Measurements from ENCODE around the gene ANXA10. TPM values are rescaled to one million over a fixed set of nuclear protein-coding genes. Genes with fewer than 3 reads are reported as not detected.

Gene ANXA10
- total and polyA plus RNA-seq, 2 donors (not counting 3 experiments of a cell fraction or from before 2014, with no cell fraction given) = not detected

- FAIRE-seq (no peak), DNase-seq (ENCODE audit: low read depth, low spot score) (no peak)
- intact Hi-C loops (cut with micrococcal nuclease) = no loop called here
- Histone ChIP-seq H3K36me3 (ENCODE audit: control insufficient read depth in 2 of 2, extremely low read depth in 1 of 2, insufficient read depth in 2 of 2, low read length in 2 of 2) (no peaks in the 10 kb centered on the region), H3K4me2 (ENCODE audit: insufficient read depth, low read length) (no peak overlapping the region), H3K9me3 (replicated peaks; ENCODE audit: control insufficient read depth, insufficient read depth, low read length) (no peaks in the 10 kb centered on the region), H3K9me1 (replicated peaks; ENCODE audit: control insufficient read depth, extremely low read depth, insufficient read depth, low read length) (no peaks in the 10 kb centered on the region), H3K27me3 (ENCODE audit: control insufficient read depth in 2 of 2, insufficient read depth in 2 of 2, low read length in 2 of 2) (no peaks in the 10 kb centered on the region), H3K27ac (ENCODE audit: insufficient read depth, low read depth, low read length) (no peak overlapping the region), H3K4me1 (ENCODE audit: control insufficient read depth, extremely low read depth, insufficient read depth, low read length) (no peaks in the 10 kb centered on the region), H3K79me2 (ENCODE audit: control insufficient read depth, insufficient read depth, low read length) (no peaks in the 10 kb centered on the region), H3K4me3 (replicated peaks in 1 of 3; ENCODE audit: insufficient read depth in 1 of 3, low read depth in 1 of 3, low read length in 3 of 3) (no peak overlapping the region), H2AFZ (ENCODE audit: low read depth, low read length) (no peak overlapping the region), H4K20me1 (replicated peaks; ENCODE audit: control insufficient read depth, extremely low read depth, insufficient read depth, low read length) (no peaks in the 10 kb centered on the region), H3K9ac (replicated peaks; ENCODE audit: extremely low read depth, insufficient read depth, low read length) (no peak overlapping the region)
- BruUV-seq (replicated peaks) = no TSS peak
- CTCF ChIA-PET = no interaction called here
- POLR2A ChIA-PET = no interaction called here
- TF ChIP-seq MAX (IDR thresholded peaks at IDR 0.05; ENCODE audit: insufficient read depth, insufficient read length) (no peak), JUN (IDR thresholded peaks at IDR 0.05; ENCODE audit: borderline replicate concordance, insufficient read depth, insufficient read length, low read depth) (no peak), POLR2A (IDR thresholded peaks at IDR 0.05; ENCODE audit: low read depth, low read length) (no peak), POLR2AphosphoS5 (IDR thresholded peaks at IDR 0.05; ENCODE audit: insufficient read depth, low read depth, low read length) (no peak), MYC (IDR thresholded peaks at IDR 0.05; ENCODE audit: low read depth, low read length) (no peak), CTCF (IDR thresholded peaks at IDR 0.05; ENCODE audit: extremely low read depth in 1 of 2, insufficient read depth in 1 of 2, low read depth in 1 of 2, low read length in 2 of 2) (no peak), FOS (IDR thresholded peaks at IDR 0.05; ENCODE audit: borderline replicate concordance, insufficient read depth, low read length) (no peak), GATA2 (IDR thresholded peaks at IDR 0.05; ENCODE audit: insufficient read depth, insufficient read length, low read depth, low read length) (no peak), EZH2 (IDR thresholded peaks at IDR 0.05; ENCODE audit: borderline replicate concordance, low read depth, low read length, severe bottlenecking) (no peak)
- dilution Hi-C loops (cut with MboI; ENCODE audit: extremely low pct_ligation_motif_present, low sequenced_read_pairs) = no loop called here
Observed at GRCh38 chr4:168051526-168051925, 40.8 kb upstream of the ANXA10 start.
